ENCODE results near the gene UBA3.

The UBA3 gene

DNA sequence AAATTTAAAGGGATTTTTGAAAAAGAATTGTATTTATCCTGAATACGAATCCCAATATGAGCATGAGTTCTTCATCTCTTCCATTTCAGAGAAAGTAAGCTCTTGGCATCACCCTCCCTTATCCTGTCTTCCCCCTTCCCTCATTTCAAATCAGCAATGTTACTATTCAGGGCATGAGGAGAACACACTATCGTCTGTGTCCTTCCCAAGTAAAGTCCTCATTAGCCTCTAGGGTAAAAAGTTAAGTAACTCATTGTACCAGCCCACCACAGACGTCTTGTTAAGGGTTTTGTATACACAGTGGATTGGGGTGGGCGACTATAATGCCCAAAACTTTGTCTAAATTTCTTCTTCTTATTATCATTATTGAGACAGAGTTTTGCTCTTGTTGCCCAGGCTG is 19.4 kb upstream of the UBA3 start:
- DNase-seq (ENCODE audit: low read depth in 2 of 2) = no peak

DNA sequence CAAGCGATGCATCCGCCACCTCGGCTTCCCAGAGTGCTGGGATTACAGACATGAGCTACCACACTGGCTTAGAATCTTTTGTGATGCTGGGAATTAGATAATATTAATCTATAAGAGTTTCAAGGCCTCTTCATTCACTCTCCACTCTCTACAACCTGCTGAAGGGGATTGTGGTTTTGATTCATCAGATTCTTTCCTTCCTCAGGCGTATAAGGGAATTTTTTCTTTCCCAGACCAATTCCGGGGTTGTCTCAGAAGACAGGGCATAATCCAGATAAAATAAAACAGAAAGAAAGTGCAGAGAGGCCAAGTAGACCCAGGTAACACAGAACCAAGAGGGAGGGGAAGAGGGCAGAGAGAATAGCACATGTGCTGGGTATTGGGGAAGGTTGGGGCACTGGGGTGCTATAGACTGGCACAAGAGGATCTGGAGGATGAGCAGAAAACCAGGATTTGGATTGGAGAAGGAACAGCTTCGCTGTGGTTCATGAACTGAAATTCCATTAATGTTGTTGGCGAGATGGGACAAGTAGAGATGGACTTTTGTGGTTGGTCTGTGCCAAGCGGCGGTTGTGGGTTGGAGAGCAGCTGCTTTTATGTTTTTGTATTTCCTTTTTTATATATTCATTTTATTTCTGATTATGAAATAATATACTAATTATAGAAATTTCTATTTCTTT is 17.4 kb upstream of the UBA3 start:
- DNase-seq (ENCODE audit: low read depth in 2 of 2) = no peak

DNA sequence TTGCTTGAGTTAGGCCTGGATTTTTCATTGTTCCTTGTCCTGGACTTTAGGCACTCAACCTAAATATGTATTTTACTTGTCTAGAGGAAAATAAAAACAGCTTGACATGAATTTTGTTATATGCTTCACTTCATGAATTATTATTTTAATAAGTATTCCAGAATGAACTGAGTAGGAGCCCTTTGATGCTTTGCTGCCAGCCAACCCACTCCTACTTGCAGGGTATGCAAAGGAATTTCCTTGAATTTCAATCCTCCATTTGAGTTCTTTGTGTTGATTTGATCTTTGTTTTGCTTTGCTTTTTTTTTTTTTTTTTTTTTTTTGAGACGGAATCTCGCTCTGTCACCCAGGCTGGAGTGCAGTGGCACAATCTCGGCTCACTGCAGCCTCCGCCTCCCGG is 16.1 kb upstream of the UBA3 start:
- DNase-seq (ENCODE audit: low read depth in 2 of 2) = no peak

DNA sequence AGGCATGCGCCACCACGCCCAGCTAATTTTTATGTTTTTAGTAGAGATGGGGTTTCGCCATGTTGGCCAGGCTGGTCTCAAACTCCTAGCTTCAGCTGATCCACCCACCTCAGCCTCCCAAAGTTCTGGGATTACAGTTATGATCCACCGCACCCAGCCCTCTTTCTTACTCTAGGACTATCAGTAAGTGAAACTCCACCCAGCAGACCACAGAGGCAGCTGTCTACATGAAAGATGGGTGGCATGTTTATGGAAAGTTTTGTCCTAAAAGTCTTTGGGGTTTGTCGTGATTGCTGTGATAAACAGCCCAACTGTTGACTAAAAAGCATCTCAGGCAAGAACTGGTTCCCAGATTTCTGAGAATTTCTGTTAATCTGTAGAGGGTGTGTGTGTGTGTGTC is 15.5 kb upstream of the UBA3 start:
- DNase-seq (ENCODE audit: low read depth in 2 of 2) = no peak

DNA sequence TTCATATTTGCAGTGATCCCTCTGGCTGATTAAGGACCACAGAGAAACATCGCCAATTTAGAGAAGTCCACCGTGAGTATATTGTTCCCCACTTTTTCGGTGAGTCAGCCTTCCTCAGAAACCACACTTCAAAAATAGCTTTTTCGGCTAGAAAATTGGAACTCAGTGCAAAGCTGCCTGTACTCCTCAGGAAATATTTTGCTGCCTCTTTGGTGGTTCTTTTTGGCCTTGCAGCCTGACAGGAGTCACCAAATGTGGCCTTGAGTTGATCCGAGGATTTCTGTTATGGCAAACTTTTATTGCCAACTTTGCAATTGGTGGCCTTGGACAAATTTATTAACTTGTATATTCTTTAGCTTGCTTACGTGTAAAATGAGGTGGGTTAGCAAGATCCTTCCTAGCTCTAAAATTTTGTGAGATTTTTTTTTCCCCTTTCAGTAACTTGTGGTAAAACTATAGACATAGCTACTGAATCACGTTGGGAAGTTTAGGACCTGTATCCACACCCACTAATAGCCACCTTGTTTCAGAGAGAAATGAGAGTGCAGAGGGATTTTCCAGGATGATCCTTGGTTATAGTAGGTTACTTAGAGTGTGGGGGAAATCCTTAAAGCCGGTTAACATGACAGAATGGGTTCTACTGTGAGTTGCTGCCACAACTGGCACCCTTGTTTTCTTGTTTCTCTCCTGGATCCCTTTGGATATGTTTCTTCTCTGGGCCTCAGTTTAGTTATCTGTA is 14.5 kb upstream of the UBA3 start:
- DNase-seq (ENCODE audit: low read depth in 2 of 2) = no peak

DNA sequence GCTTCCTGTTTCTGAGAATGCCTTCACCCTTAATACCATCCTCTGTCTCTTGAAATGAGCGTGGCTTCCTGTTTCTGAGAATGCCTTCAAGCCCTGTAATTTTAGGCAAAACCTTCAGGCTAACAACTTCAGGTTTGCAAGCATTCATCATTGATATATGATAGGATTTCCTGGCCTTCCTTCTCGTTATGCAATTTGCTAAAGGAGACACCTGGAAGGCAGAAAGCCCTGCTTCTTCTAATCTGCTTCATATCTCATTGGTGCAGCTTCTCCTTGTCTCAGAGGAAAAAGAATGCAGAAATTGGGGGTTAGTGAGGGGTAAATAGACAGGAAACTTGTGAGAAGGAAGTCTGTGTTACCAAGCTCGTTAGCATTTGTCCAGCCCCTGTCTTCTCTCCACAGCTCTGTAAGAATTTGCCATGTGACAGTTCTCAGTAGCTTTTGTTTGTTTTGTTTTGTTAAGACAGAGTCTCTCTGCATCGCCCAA is 11.9 kb upstream of the UBA3 start:
- DNase-seq (ENCODE audit: low read depth in 2 of 2) = no peak

DNA sequence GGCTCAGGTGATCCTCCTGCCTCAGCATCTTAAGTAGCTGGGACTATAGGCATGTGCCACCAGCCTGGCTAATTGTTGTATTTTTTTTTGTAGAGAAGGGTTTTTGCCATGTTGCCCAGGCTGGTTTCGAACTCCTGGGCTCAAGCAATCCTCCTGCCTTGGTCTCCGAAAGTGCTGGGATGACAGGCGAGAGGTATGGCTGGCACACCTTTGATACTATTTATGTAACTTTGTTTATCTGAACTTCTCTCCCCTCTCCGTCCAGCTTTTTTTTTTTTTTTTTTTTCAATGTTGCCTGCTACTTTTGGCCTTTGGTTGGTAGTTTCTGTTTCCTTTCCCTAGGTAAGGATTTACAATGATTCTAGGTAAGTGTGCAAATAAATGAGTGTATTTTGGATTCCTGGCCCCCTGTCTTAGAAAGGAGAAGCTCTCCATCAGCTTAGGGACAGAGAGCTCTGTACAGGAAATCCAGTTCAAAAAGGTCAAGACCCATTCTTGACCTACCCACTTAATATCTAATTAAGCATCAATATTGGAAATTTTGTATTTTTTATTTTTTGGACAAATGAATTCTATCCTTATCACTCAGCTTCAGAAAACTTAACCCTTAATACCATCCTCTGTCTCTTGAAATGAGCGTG is 11.3 kb upstream of the UBA3 start:
- no peak for DNase-seq (ENCODE audit: low read depth in 2 of 2)

DNA sequence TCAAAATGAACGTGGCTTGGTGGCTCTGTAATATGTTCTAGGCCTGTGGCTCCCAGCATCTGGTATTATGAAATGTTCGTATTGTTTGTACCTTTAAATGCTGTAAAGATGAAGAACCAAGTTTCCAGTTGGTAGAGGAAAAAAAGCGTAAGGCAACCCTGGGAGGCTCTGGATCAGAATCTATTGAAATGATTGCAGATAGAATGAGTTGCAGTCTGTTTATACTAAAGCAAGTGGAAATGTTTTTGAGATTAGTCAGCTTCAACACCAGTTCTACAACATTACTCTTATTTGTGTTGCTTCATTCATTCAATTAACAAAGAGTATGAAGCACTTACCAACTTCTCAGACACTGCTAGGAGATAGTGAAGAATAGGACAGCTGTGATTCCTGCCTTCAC is 9.9 kb upstream of the UBA3 start:
- DNase-seq (ENCODE audit: low read depth in 2 of 2) = peak; percentile 48 to 53

DNA sequence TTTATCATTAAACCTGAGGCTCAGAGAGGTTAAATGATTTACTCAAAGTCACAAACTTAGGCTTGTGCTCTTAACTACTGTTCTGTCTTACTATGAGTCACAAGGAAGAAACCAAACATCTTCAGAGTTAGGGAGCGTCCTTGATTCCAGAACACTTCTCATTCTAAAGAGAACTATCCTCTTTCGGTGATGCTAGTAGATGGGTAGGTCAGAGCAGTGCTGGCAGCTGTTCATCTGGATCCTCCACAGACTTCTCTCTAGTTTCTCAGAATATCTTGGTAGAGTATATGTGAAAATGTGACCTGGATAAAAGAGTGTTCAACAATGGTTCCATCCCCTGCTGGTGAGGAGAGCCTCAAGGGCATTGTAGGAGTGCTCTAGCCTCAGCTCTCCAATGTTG is 7.9 kb upstream of the UBA3 start:
- no peak for DNase-seq (ENCODE audit: low read depth in 2 of 2)

DNA sequence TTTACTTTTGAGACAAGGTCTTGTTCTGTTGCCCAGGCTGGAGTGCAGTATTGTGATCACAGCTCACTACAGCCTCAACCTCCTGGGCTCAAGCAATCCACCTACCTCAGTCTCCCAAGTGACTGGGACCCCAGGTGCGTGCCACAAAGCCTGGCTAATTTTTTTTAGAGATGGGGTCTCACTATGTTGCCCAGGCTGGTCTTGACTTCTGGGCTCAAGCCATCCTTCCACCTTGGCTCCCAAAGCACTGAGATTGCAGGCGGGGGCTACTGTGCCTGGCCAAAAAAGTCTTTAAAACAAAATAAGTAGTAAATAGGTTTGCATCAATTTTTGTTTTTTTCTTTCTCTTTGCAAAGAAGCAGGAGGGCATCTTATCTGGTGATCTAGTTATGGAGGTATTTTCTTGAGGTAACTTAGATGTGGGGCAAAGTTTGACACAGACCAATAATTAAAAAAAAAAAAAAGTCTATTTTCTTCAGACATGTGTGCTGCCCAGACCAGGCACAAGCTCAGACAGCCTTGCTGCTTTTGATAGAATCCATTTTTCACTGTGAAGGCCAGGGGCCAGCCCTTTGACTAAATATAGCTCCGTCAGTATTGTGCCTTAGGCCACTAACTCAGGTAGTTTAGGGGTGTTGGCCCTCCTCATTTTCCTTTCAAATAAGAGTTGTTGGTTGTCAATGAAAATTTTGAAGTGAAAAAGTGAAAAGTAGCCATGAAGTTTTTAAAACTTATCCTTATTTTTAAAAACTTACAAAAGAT is 7.0 kb upstream of the UBA3 start:
- no peak for DNase-seq (ENCODE audit: low read depth in 2 of 2)

DNA sequence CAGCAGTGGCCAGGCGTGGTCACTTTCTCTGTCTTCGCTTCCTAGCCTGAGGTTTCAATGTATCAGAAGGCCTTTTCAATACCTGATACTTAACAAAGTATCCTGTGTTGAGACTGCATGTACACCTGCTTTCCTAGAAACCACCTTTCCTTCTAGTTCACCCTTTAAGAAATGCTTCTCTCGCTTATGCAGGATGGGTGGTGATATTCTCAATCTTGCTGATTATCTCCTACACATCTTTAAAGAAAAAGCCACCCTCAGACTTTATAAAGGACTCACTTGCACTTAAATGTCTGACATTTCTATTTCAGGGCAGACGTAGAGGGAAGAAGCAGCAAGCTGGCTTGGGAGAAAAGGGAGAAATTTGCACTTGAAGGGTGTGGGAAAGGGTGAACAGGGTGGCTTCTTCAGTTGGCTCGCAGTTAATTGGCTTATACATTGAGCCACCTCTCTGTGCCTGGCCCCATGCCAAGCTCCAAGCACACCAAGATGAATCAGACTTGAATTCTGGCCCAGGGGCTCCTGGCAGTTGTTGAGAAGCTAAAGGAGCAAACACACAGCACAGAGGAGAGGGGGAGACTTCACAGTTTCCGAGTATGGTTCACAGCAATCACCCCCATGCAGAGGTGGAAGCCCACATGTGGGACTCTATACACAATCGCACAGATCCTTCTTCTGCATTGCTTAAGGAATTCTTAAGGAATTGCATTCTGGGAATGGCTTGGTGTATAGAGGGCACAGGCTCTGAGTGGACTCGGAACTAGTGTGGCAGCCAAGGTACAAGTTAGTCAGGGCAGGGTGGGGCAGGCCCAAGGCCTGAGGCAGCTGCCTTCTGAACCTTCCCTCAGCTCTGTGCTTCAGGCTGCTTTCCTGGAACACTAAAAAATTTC is 5.9 kb upstream of the UBA3 start:
- peak; percentile 84 to 85 for DNase-seq (ENCODE audit: low read depth in 2 of 2)

DNA sequence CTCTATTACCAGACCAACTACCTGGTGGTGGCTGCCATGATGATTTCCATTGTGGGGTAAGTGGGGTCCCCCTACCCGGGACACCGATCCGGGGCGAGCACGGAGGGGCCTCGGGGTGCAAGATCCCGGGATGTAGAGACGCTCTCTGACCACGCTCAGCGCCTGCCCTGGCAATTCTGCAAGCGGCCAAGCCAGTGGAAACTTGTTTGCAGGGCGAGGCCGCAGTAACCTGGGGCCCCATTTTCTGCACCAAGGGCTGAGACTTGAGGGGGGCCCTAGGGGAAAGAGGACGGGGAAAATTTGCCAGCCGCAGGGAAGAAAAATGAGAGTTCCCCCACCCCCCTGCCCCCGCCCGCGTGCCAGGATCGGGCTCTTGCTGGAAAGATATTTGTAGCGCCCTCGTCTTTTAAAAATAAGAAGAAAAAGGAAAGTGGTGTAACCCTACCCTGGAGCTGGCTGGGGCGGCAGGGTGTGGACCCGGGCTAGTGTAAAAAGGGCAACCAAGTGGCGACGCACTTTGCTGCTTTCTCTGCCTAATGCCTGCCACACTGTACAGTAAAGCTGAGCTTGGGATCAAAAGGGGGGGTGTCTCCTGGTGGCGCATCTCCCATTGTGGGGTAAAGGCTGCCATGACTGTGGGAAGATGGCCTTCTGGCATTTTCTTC is 5.1 kb upstream of the UBA3 start:
- no peak for DNase-seq (ENCODE audit: low read depth in 2 of 2)

DNA sequence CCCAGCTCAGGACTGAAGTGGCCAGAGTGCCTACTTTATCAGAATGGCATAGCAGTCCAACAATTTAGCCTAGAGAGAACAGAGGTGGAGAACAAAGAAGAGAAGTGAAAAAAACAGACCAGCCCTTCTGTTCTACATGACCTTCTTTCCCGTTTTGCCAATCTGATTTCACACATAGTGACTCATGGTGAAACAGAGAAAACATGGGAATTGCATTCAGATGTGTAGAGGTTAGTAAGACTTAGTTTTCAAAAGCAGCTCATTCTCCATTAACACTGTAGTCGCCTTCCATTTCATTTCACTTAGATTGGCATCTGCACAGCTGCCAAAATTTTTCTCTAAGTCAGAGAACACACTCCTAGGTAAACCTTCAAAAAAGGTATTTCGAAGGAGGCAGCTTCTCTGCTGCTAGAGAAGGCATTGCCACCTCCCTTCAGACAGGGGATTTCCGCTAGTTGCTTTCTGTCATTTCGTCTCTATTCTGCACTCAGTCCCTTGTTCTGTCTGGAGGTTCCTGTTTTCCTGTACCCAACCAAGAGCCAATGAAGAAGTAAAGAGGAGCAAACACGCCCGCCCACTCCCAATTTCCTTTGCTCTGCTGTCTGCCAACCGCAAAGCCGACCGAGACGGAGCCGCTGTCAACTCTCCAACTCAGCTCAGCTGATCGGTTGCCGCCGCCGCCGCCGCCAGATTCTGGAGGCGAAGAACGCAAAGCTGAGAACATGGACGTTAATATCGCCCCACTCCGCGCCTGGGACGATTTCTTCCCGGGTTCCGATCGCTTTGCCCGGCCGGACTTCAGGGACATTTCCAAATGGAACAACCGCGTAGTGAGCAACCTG is 4.4 kb upstream of the UBA3 start, which contains the start of gene ARL6IP5:
Gene ARL6IP5, plus strand, starts transcription at position 612 of the 842 bp plus-strand sequence. Its CDS starts 111 bp downstream, at position 723.
- DNase-seq (ENCODE audit: low read depth in 2 of 2) = peak; percentile 76 to 79

DNA sequence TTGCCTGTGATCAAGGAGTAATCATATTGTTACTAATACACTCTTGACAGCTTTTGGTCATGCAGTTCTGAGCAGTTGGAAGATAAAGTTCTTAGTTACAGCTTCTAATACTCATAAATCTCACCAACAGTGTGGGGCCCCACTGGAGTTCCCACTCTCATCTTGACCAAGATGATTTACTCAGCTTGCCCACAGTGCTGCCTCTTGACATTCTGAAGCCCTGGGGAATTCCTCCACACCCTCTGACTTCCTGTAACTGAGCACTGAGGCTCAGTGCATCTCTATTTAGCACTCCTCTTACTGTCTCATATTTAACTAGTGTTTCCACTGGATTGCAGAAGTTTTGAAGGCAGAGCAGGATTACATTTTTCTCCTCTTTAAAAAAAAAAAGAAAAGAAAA is 2.6 kb upstream of the UBA3 start:
- peak; percentile 61 to 64 for DNase-seq (ENCODE audit: low read depth in 2 of 2)

DNA sequence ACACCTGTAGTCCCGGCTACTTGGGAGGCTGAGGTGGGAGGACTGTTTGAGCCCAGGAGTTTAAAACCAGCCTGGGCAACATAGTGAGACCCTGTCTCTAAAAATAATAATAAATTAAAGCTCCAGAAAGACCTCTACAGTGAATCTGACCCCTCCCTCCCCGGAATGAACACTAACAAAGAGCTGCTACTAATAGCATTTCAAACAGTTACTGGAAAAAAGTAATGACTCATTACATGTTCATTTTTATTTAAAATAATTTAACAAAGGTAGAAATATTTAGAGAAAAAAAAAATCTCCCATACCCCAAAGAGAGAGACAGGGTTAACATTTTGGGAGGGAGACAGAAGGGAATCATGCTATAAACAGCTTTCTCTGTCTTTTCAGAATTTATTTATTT is 2.2 kb upstream of the UBA3 start:
- DNase-seq (ENCODE audit: low read depth in 2 of 2) = no peak

DNA sequence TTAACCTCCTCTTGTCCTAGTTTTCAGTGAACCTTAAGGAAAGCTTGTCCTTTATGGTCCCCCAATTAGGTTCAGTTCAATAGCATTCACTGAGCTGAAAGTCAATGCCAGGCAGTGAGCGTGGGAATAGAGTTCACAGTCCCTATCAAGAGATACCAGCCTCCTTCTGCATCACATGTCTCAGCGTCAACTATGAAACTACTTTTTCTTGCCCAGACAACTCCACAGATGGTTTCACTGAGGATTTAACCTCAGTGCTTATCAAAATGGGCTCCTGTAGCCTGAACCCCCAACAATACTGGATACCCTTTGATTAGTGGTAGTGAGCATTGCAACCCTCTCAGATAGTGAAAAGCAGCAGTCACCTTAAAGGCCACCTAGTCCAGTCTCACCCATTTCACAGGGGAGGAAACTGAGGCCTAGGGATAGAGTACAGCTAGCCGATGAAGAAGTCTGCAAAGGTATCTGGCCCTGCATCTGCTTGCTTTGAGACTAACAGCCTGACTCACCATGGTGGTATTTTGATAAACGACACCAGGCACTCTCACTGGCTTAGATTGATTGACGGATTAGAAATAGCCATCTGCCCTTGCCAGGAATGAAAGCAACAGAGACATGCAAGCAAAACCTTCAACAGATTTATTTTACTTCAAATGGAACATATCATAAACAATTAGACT is 1.6 kb upstream of the UBA3 start:
- no peak for DNase-seq (ENCODE audit: low read depth in 2 of 2)

DNA sequence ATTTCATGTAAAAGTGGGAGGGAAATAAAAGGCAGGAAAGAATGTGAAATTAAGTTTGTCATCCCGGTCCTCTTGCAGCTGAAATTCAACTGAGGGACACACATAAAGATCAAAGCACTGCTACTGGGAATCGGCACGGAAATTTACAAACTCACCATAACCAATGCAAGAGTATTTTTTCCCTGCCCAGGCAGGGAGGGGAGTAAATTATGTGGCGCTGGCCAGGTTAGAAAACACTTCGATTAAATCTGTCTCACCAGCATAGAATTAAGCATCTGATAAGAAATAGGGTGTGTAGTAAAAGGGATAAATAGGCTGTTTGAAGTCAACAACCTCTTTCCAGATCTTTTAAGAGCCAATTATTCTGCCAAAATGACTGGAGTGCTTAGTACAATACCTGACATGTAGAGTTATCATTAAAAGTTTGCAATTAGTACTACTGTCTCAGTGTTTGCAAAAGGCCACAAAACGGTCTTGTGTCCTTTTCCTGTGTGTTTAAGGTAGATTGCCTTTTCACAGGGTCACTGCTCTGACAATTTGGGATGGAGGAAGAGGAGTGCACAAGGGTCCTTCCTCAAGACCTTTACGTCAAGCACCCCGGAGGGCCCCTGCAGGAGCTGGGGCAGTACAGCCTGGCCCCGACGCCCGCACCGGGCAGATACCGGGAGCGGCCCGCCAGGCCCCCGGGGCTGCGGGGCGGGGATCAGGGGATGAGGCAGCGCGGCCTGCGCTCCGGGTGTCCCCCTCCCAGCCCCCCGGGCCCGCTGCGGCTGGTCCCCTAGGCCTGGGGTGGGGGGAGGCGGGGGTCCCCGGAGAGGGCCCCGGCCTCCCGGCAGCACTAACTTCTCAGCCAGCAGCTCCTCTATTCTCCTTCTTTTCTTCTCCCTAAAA is 651 bp downstream of the UBA3 start:
- DNase-seq (ENCODE audit: low read depth in 2 of 2) = no peak

DNA sequence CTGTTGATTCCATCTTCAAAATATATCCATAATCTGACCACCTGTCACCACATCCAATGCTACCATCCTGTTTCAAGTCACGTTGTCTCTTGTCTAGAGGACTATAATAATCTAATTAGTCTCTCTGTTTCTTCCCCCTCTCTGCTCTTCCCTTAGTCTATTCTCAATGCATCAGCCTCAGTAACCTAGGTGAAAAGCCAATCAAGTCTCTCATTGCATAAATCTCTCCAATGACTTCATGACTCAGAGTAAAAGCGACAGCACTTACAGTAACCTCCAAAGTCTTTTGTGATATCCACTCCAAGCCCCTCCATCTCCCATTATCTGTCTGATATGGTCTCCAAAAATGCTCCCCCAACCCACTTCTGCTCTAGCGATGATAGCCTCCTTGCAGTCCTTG is 7.2 kb downstream of the UBA3 start:
- DNase-seq (ENCODE audit: low read depth in 2 of 2) = no peak

Data from fibroblast of skin of left biceps (primary cell).